Suprapubic skin (tissue), 3 donors: ENCODE data around the gene AXDND1.

Source experiments
- EP300 ChIP-seq: sonication (generic); formaldehyde crosslinking; IDR thresholded peaks from one replicate; pipeline ENCODE4 v1.6.1; 2017; ENCODE audit warnings: antibody characterized with exemption
- POLR2A ChIP-seq, 2 donors: fragments of 450-650 bp; IDR thresholded peaks; one replicate each; pipeline ENCODE4 v1.6.1; 2017; ENCODE audit warnings: antibody characterized with exemption in 2 of 2, mild to moderate bottlenecking in 2 of 2, moderate library complexity in 2 of 2
- TF ChIP-seq, protein P1 (sequence below), 2 donors: fragments of 200-600 bp in 1 of 2; fragments of 450-650 bp in 1 of 2; sonication (generic) in 1 of 2; IDR thresholded peaks; one replicate each; pipeline ENCODE4 v1.5.1; 2016 to 2019; ENCODE audit warnings: antibody characterized with exemption in 2 of 2, mild to moderate bottlenecking in 1 of 2, moderate library complexity in 1 of 2

- TF ChIP-seq, protein P1, sequence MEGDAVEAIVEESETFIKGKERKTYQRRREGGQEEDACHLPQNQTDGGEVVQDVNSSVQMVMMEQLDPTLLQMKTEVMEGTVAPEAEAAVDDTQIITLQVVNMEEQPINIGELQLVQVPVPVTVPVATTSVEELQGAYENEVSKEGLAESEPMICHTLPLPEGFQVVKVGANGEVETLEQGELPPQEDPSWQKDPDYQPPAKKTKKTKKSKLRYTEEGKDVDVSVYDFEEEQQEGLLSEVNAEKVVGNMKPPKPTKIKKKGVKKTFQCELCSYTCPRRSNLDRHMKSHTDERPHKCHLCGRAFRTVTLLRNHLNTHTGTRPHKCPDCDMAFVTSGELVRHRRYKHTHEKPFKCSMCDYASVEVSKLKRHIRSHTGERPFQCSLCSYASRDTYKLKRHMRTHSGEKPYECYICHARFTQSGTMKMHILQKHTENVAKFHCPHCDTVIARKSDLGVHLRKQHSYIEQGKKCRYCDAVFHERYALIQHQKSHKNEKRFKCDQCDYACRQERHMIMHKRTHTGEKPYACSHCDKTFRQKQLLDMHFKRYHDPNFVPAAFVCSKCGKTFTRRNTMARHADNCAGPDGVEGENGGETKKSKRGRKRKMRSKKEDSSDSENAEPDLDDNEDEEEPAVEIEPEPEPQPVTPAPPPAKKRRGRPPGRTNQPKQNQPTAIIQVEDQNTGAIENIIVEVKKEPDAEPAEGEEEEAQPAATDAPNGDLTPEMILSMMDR (IDR thresholded peaks at IDR 0.05): no peak
- no peak for TF ChIP-seq POLR2A (IDR thresholded peaks at IDR 0.05)
- no peak for TF ChIP-seq EP300
Measured at GRCh38 chr1:179558078-179558477, 192.3 kb downstream of the AXDND1 start.
